ENCODE measurements around the gene NHP2.
"Not testable (repeated sequence)": the region's sequence is repeated elsewhere in the genome, so short reads cannot be mapped to it uniquely, and the experiment has no call there.

NHP2 gene

GRCh38 chr5:178153530-178154340, at the start of gene NHP2:
NHP2 (minus strand) TSS chr5:178153885; CDS start chr5:178153817, 68 bp downstream.
- Histone ChIP-seq H3K27ac (ENCODE audit: low read depth, low read length) (peak within 1 kb of the TSS; percentile 72), H3K36me3 (ENCODE audit: control insufficient read depth, insufficient read depth, low read length) (peaks cover 37% of the 10 kb centered on the region)

GRCh38 chr5:178202541-178202940, 48.9 kb upstream of the NHP2 start:
- H3K9me3 ChIP-seq (ENCODE audit: control insufficient read depth, insufficient read depth, low read depth, low read length) = no peaks in the 10 kb centered on the region
- H3K27ac ChIP-seq (ENCODE audit: low read depth, low read length) = no peak overlapping the region

More at GRCh38 chr5:178153530-178154340, at the start of gene NHP2:
- Histone ChIP-seq H3K27me3 (ENCODE audit: control insufficient read depth, insufficient read depth, low read length) (no peaks in the 10 kb centered on the region), H3K4me3 (ENCODE audit: low read depth, low read length) (peak within 1 kb of the TSS; percentile 91), H3K4me1 (ENCODE audit: control insufficient read depth, insufficient read depth, low read length) (no peaks in the 10 kb centered on the region), H3K9ac (ENCODE audit: low read length) (peak within 1 kb of the TSS; percentile 84), H3K9me3 (ENCODE audit: control insufficient read depth, insufficient read depth, low read depth, low read length) (no peaks in the 10 kb centered on the region)

GRCh38 chr5:178201927-178202235, 48.2 kb upstream of the NHP2 start:
- Histone ChIP-seq H3K4me3 (ENCODE audit: low read depth, low read length) (no peak overlapping the region), H3K9me3 (ENCODE audit: control insufficient read depth, insufficient read depth, low read depth, low read length) (no peaks in the 10 kb centered on the region), H3K4me1 (ENCODE audit: control insufficient read depth, insufficient read depth, low read length) (peaks cover 9% of the 10 kb centered on the region; the same call in 1 of the 2 replicates), H3K9ac (ENCODE audit: low read length) (no peak overlapping the region), H3K27me3 (ENCODE audit: control insufficient read depth, insufficient read depth, low read length) (peaks cover 5% of the 10 kb centered on the region; the same call in 1 of the 2 replicates), H3K36me3 (ENCODE audit: control insufficient read depth, insufficient read depth, low read length) (peaks cover 17% of the 10 kb centered on the region), H3K27ac (ENCODE audit: low read depth, low read length) (no peak overlapping the region)

More at GRCh38 chr5:178202541-178202940, 48.9 kb upstream of the NHP2 start:
- Histone ChIP-seq H3K27me3 (ENCODE audit: control insufficient read depth, insufficient read depth, low read length) (peaks cover 5% of the 10 kb centered on the region; the same call in 1 of the 2 replicates), H3K4me3 (ENCODE audit: low read depth, low read length) (no peak overlapping the region), H3K4me1 (ENCODE audit: control insufficient read depth, insufficient read depth, low read length) (peaks cover 9% of the 10 kb centered on the region; the same call in 1 of the 2 replicates), H3K9ac (ENCODE audit: low read length) (no peak overlapping the region), H3K36me3 (ENCODE audit: control insufficient read depth, insufficient read depth, low read length) (peaks cover 24% of the 10 kb centered on the region)

GRCh38 chr5:178201221-178201926, 47.7 kb upstream of the NHP2 start:
- Histone ChIP-seq H3K36me3 (ENCODE audit: control insufficient read depth, insufficient read depth, low read length) (peaks cover 12% of the 10 kb centered on the region), H3K27me3 (ENCODE audit: control insufficient read depth, insufficient read depth, low read length) (peaks cover 5% of the 10 kb centered on the region; the same call in 1 of the 2 replicates), H3K27ac (ENCODE audit: low read depth, low read length) (no peak overlapping the region), H3K9me3 (ENCODE audit: control insufficient read depth, insufficient read depth, low read depth, low read length) (no peaks in the 10 kb centered on the region), H3K4me3 (ENCODE audit: low read depth, low read length) (no peak overlapping the region), H3K4me1 (ENCODE audit: control insufficient read depth, insufficient read depth, low read length) (peaks cover 7% of the 10 kb centered on the region; the same call in 1 of the 2 replicates), H3K9ac (ENCODE audit: low read length) (no peak overlapping the region)

- H3K27ac ChIP-seq (ENCODE audit: low read depth, low read length) = no peak overlapping the region
- H3K4me1 ChIP-seq (ENCODE audit: control insufficient read depth, insufficient read depth, low read length) = peaks cover 6% of the 10 kb centered on the region; the same call in 1 of the 2 replicates
These were observed 46.1 kb upstream of the NHP2 start for GRCh38 chr5:178199581-178200434.

GRCh38 chr5:178198706-178199105, 45.0 kb upstream of the NHP2 start:
- H3K27me3 ChIP-seq (ENCODE audit: control insufficient read depth, insufficient read depth, low read length) = peaks cover 5% of the 10 kb centered on the region; the same call in 1 of the 2 replicates
- peaks cover 13% of the 10 kb centered on the region for H3K4me1 ChIP-seq (ENCODE audit: control insufficient read depth, insufficient read depth, low read length)
- H3K27ac ChIP-seq (ENCODE audit: low read depth, low read length) = no peak overlapping the region
- no peak overlapping the region for H3K4me3 ChIP-seq (ENCODE audit: low read depth, low read length)
- no peaks in the 10 kb centered on the region for H3K9me3 ChIP-seq (ENCODE audit: control insufficient read depth, insufficient read depth, low read depth, low read length)
- no peak overlapping the region for H3K9ac ChIP-seq (ENCODE audit: low read length)
- H3K36me3 ChIP-seq (ENCODE audit: control insufficient read depth, insufficient read depth, low read length) = no peaks in the 10 kb centered on the region

More at GRCh38 chr5:178199581-178200434, 46.1 kb upstream of the NHP2 start:
- no peaks in the 10 kb centered on the region for H3K9me3 ChIP-seq (ENCODE audit: control insufficient read depth, insufficient read depth, low read depth, low read length)
- H3K9ac ChIP-seq (ENCODE audit: low read length) = no peak overlapping the region
- no peak overlapping the region for H3K4me3 ChIP-seq (ENCODE audit: low read depth, low read length)
- no peaks in the 10 kb centered on the region for H3K36me3 ChIP-seq (ENCODE audit: control insufficient read depth, insufficient read depth, low read length)
- peaks cover 5% of the 10 kb centered on the region; the same call in 1 of the 2 replicates for H3K27me3 ChIP-seq (ENCODE audit: control insufficient read depth, insufficient read depth, low read length)

GRCh38 chr5:178198151-178198550, 44.5 kb upstream of the NHP2 start:
- not testable (repeated sequence) for H3K27me3 ChIP-seq (ENCODE audit: control insufficient read depth, insufficient read depth, low read length); H3K4me3 ChIP-seq (ENCODE audit: low read depth, low read length); H3K9me3 ChIP-seq (ENCODE audit: control insufficient read depth, insufficient read depth, low read depth, low read length); H3K36me3 ChIP-seq (ENCODE audit: control insufficient read depth, insufficient read depth, low read length); H3K27ac ChIP-seq (ENCODE audit: low read depth, low read length); H3K9ac ChIP-seq (ENCODE audit: low read length)
- peaks cover 13% of the 10 kb centered on the region for H3K4me1 ChIP-seq (ENCODE audit: control insufficient read depth, insufficient read depth, low read length)

- peaks cover 13% of the 10 kb centered on the region for H3K4me1 ChIP-seq (ENCODE audit: control insufficient read depth, insufficient read depth, low read length)
- peaks cover 5% of the 10 kb centered on the region; the same call in 1 of the 2 replicates for H3K27me3 ChIP-seq (ENCODE audit: control insufficient read depth, insufficient read depth, low read length)
These were observed 43.3 kb upstream of the NHP2 start for GRCh38 chr5:178196986-178197385.

GRCh38 chr5:178196281-178196812, 42.7 kb upstream of the NHP2 start:
- Histone ChIP-seq H3K27ac (ENCODE audit: low read depth, low read length) (no peak overlapping the region), H3K4me1 (ENCODE audit: control insufficient read depth, insufficient read depth, low read length) (peaks cover 13% of the 10 kb centered on the region), H3K4me3 (ENCODE audit: low read depth, low read length) (no peak overlapping the region), H3K9me3 (ENCODE audit: control insufficient read depth, insufficient read depth, low read depth, low read length) (peaks cover 11% of the 10 kb centered on the region), H3K9ac (ENCODE audit: low read length) (no peak overlapping the region), H3K27me3 (ENCODE audit: control insufficient read depth, insufficient read depth, low read length) (peaks cover 5% of the 10 kb centered on the region; the same call in 1 of the 2 replicates), H3K36me3 (ENCODE audit: control insufficient read depth, insufficient read depth, low read length) (no peaks in the 10 kb centered on the region)

More at GRCh38 chr5:178196986-178197385, 43.3 kb upstream of the NHP2 start:
- Histone ChIP-seq H3K36me3 (ENCODE audit: control insufficient read depth, insufficient read depth, low read length) (no peaks in the 10 kb centered on the region), H3K4me3 (ENCODE audit: low read depth, low read length) (no peak overlapping the region), H3K9me3 (ENCODE audit: control insufficient read depth, insufficient read depth, low read depth, low read length) (peaks cover 11% of the 10 kb centered on the region), H3K9ac (ENCODE audit: low read length) (no peak overlapping the region), H3K27ac (ENCODE audit: low read depth, low read length) (no peak overlapping the region)

GRCh38 chr5:178194026-178194425, 40.3 kb upstream of the NHP2 start:
- peaks cover 11% of the 10 kb centered on the region for H3K9me3 ChIP-seq (ENCODE audit: control insufficient read depth, insufficient read depth, low read depth, low read length)
- no peaks in the 10 kb centered on the region for H3K36me3 ChIP-seq (ENCODE audit: control insufficient read depth, insufficient read depth, low read length)
- no peak overlapping the region for H3K9ac ChIP-seq (ENCODE audit: low read length)
- H3K4me3 ChIP-seq (ENCODE audit: low read depth, low read length) = no peak overlapping the region
- peaks cover 7% of the 10 kb centered on the region for H3K4me1 ChIP-seq (ENCODE audit: control insufficient read depth, insufficient read depth, low read length)
- H3K27me3 ChIP-seq (ENCODE audit: control insufficient read depth, insufficient read depth, low read length) = no peaks in the 10 kb centered on the region
- H3K27ac ChIP-seq (ENCODE audit: low read depth, low read length) = no peak overlapping the region

Measured in HUES6 (cell line).